HepG2 (cell line): ENCODE results near the gene GNL2. TPM values are rescaled to one million over a fixed set of nuclear protein-coding genes. Genes with fewer than 3 reads are reported as not detected.

Experiments
- CHD2 ChIP-seq: IDR thresholded peaks from 2 replicates; pipeline ENCODE4 v1.6.1; 2011; ENCODE audit warnings: low read depth, low read length, improper control_type of control experiment
- DNMT1 ChIP-seq: sonication (generic); formaldehyde crosslinking; IDR thresholded peaks from 2 replicates; pipeline ENCODE4 v1.5.1; 2020; ENCODE audit warnings: mild to moderate bottlenecking, missing genetic modification reagents
- GFI1 ChIP-seq: sonication (generic); formaldehyde crosslinking; IDR thresholded peaks from 2 replicates; pipeline ENCODE4 v1.5.0; 2020; ENCODE audit warnings: missing genetic modification reagents, mild to moderate bottlenecking, borderline replicate concordance
- HDAC2 ChIP-seq: sonication (generic); formaldehyde crosslinking; IDR thresholded peaks from 2 replicates; pipeline ENCODE4 v1.4.0; 2020; ENCODE audit warnings: missing genetic modification reagents
- HNRNPUL1 ChIP-seq: fragments of 200-400 bp; formaldehyde crosslinking; IDR thresholded peaks from 2 replicates; pipeline ENCODE4 v1.6.1; 2017; ENCODE audit warnings: low read depth, mild to moderate bottlenecking, low read length, moderate library complexity
- KDM1A ChIP-seq: IDR thresholded peaks from 2 replicates; pipeline ENCODE4 v1.6.1; 2016; ENCODE audit warnings: missing compliant biosample characterization
- KLF12 ChIP-seq: sonication (generic); formaldehyde crosslinking; IDR thresholded peaks from 2 replicates; pipeline ENCODE4 v1.4.0; 2020; ENCODE audit warnings: missing genetic modification reagents, borderline replicate concordance
- MED13 ChIP-seq: sonication (generic); formaldehyde crosslinking; IDR thresholded peaks from 2 replicates; pipeline ENCODE4 v1.5.0; 2020; ENCODE audit warnings: missing genetic modification reagents
- MXI1 ChIP-seq: IDR thresholded peaks from 3 replicates; pipeline ENCODE4 v1.6.1; 2012; ENCODE audit warnings: low read depth, low read length, inconsistent platforms, borderline replicate concordance
- MYC ChIP-seq: sonication (generic); formaldehyde crosslinking; IDR thresholded peaks from 2 replicates; pipeline ENCODE4 v1.9.0; 2021; ENCODE audit warnings: missing genetic modification reagents, borderline replicate concordance
- NKX3-1 ChIP-seq: sonication (generic); formaldehyde crosslinking; IDR thresholded peaks from 2 replicates; pipeline ENCODE4 v1.5.0; 2020; ENCODE audit warnings: missing genetic modification reagents
- PPARG ChIP-seq: conservative IDR thresholded peaks from 2 replicates; pipeline ENCODE4 v1.6.1; 2016; ENCODE audit warnings: missing biosample characterization, missing genetic modification reagents
- RAD21 ChIP-seq: fragments of 450-650 bp; formaldehyde crosslinking; IDR thresholded peaks from 2 replicates; pipeline ENCODE4 v1.5.0; 2020; ENCODE audit warnings: mild to moderate bottlenecking
- RELA ChIP-seq: sonication (generic); formaldehyde crosslinking; IDR thresholded peaks from 2 replicates; pipeline ENCODE4 v1.4.0; 2020; ENCODE audit warnings: missing genetic modification reagents
- SP1 ChIP-seq, 2 experiments: fragments of 450-650 bp in 1 of 2; sonication (generic) in 1 of 2; formaldehyde crosslinking in 1 of 2; IDR thresholded peaks; 2 replicates each; pipeline versions ENCODE4 v1.4.0 to v1.6.1; 2016 to 2020; ENCODE audit warnings: missing genetic modification reagents in 1 of 2
- SPEN ChIP-seq: sonication (generic); formaldehyde crosslinking; IDR thresholded peaks from 2 replicates; pipeline ENCODE4 v1.5.1; 2020; ENCODE audit warnings: low read depth, mild to moderate bottlenecking, missing genetic modification reagents
- TP53 ChIP-seq: sonication (generic); formaldehyde crosslinking; conservative IDR thresholded peaks from 2 replicates; pipeline ENCODE4 v1.4.0; 2020; ENCODE audit warnings: missing genetic modification reagents
- ZBTB20 ChIP-seq: sonication (generic); formaldehyde crosslinking; IDR thresholded peaks from 2 replicates; pipeline ENCODE4 v1.8.1; 2023; ENCODE audit warnings: missing genetic modification reagents, low read depth, mild to moderate bottlenecking, borderline replicate concordance
- ZNF230 ChIP-seq: sonication (generic); formaldehyde crosslinking; IDR thresholded peaks from 2 replicates; pipeline ENCODE4 v1.4.0; 2020; ENCODE audit warnings: mild to moderate bottlenecking, missing genetic modification reagents
- ZNF83 ChIP-seq: sonication (generic); formaldehyde crosslinking; IDR thresholded peaks from 2 replicates; pipeline ENCODE4 v1.4.0; 2020; ENCODE audit warnings: missing genetic modification reagents, mild to moderate bottlenecking, borderline replicate concordance
- polyA plus RNA-seq, 8 experiments: library from polyadenylated mRNA; depleted of rRNA in 3 of 8; stranded (reverse) in 7 of 8; unstranded in 1 of 8; fragments of >200 nt; fragmentation: Illumina TruSeq in 4 of 8; extraction: Trizol in 4 of 8; gene quantifications; 2 replicates each; pipeline versions ENCODE4 v1.2.1 to v1.2.3, GENCODE V29; 2011 to 2016; ENCODE audit warnings: low read depth in 4 of 8, missing spikeins in 1 of 8, mixed read lengths in 1 of 8; ENCODE audit not compliant: insufficient read depth in 1 of 8
- total RNA-seq, 5 experiments: library from RNA; depleted of rRNA; stranded (reverse); fragments of >200 nt; fragmentation: Illumina TruSeq; extraction: Trizol; gene quantifications; 2 replicates each; pipeline ENCODE4 v1.2.3, GENCODE V29; 2016; ENCODE audit warnings: low read depth in 1 of 5
- TF ChIP-seq, protein P1 (sequence below): sonication (generic); formaldehyde crosslinking; conservative IDR thresholded peaks from 2 replicates; pipeline ENCODE4 v1.8.0; 2022; ENCODE audit warnings: mild to moderate bottlenecking, moderate library complexity, missing genetic modification reagents
- TF ChIP-seq, protein P2 (sequence below): IDR thresholded peaks from 2 replicates; pipeline ENCODE4 v1.6.1; 2016; ENCODE audit warnings: mild to moderate bottlenecking
- TF ChIP-seq, protein P3 (sequence below): sonication (generic); formaldehyde crosslinking; IDR thresholded peaks from 2 replicates; pipeline ENCODE4 v1.5.1; 2020; ENCODE audit warnings: missing genetic modification reagents, mild to moderate bottlenecking, borderline replicate concordance
- TF ChIP-seq, protein P4 (sequence below): sonication (generic); formaldehyde crosslinking; IDR thresholded peaks from 2 replicates; pipeline ENCODE4 v1.4.0; 2020; ENCODE audit warnings: missing genetic modification reagents, mild to moderate bottlenecking, borderline replicate concordance

Gene GNL2
- total and polyA plus RNA-seq, 2 of the 13 experiments (the other 11 are each of a cell fraction or from before 2014, with no cell fraction given): 32.1 to 72.1 TPM

DNA sequence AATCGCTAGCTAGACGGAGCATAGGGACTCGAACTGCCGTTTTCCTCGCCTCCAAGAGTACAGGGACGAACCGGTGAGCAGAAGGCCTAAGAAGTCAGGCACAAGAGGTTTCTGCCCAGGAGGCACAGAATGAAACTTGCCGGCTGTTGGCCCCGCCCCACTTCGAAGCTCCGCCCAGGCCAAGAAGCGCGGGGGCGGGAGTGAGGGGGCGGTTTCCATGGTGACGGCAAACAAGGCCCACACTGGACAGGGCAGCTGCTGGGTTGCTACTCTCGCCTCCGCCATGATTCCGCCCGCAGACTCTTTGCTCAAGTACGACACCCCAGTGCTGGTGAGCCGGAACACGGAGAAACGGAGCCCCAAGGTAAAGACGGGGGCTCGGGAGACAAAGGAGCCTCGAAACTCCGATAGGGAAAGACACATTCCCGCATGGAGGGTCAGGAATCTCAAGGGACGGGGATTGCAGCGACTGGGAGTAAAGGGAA, 39.0 kb downstream of the GNL2 start, which contains the start of gene DNALI1 (continued):
- TF ChIP-seq HDAC2 (CRISPR knock-in tag) (no peak), HNRNPUL1 (no peak), CHD2 (no peak), DNMT1 (CRISPR knock-in tag) (no peak), ZNF230 (CRISPR knock-in tag) (no peak), TP53 (CRISPR knock-in tag) (no peak), ZBTB20 (CRISPR knock-in tag) (no peak), SPEN (CRISPR knock-in tag) (no peak), ZNF83 (CRISPR knock-in tag) (no peak), MXI1 (no peak; the same call in 2 of the 3 replicates), SP1 (IDR thresholded peaks at IDR 0.05) (no peak), SP1 (CRISPR knock-in tag; IDR thresholded peaks at IDR 0.05) (peak; percentile 70), RAD21 (CRISPR knock-in tag) (no peak), KLF12 (CRISPR knock-in tag) (no peak), KDM1A (CRISPR knock-in tag) (no peak), MED13 (CRISPR knock-in tag) (no peak), MYC (CRISPR knock-in tag) (no peak), GFI1 (no peak), PPARG (CRISPR knock-in tag) (no peak), RELA (CRISPR knock-in tag) (no peak), NKX3-1 (CRISPR knock-in tag) (no peak)
- TF ChIP-seq, protein P1, sequence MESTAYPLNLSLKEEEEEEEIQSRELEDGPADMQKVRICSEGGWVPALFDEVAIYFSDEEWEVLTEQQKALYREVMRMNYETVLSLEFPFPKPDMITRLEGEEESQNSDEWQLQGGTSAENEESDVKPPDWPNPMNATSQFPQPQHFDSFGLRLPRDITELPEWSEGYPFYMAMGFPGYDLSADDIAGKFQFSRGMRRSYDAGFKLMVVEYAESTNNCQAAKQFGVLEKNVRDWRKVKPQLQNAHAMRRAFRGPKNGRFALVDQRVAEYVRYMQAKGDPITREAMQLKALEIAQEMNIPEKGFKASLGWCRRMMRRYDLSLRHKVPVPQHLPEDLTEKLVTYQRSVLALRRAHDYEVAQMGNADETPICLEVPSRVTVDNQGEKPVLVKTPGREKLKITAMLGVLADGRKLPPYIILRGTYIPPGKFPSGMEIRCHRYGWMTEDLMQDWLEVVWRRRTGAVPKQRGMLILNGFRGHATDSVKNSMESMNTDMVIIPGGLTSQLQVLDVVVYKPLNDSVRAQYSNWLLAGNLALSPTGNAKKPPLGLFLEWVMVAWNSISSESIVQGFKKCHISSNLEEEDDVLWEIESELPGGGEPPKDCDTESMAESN: no peak
- TF ChIP-seq, protein P2, sequence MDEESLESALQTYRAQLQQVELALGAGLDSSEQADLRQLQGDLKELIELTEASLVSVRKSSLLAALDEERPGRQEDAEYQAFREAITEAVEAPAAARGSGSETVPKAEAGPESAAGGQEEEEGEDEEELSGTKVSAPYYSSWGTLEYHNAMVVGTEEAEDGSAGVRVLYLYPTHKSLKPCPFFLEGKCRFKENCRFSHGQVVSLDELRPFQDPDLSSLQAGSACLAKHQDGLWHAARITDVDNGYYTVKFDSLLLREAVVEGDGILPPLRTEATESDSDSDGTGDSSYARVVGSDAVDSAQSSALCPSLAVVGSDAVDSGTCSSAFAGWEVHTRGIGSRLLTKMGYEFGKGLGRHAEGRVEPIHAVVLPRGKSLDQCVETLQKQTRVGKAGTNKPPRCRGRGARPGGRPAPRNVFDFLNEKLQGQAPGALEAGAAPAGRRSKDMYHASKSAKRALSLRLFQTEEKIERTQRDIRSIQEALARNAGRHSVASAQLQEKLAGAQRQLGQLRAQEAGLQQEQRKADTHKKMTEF (CRISPR knock-in tag): no peak
- TF ChIP-seq, protein P3, sequence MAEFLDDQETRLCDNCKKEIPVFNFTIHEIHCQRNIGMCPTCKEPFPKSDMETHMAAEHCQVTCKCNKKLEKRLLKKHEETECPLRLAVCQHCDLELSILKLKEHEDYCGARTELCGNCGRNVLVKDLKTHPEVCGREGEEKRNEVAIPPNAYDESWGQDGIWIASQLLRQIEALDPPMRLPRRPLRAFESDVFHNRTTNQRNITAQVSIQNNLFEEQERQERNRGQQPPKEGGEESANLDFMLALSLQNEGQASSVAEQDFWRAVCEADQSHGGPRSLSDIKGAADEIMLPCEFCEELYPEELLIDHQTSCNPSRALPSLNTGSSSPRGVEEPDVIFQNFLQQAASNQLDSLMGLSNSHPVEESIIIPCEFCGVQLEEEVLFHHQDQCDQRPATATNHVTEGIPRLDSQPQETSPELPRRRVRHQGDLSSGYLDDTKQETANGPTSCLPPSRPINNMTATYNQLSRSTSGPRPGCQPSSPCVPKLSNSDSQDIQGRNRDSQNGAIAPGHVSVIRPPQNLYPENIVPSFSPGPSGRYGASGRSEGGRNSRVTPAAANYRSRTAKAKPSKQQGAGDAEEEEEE (CRISPR knock-in tag): 0 out of 2 replicates have a peak, but pooled peaks have one; percentile 36
- TF ChIP-seq, protein P4, sequence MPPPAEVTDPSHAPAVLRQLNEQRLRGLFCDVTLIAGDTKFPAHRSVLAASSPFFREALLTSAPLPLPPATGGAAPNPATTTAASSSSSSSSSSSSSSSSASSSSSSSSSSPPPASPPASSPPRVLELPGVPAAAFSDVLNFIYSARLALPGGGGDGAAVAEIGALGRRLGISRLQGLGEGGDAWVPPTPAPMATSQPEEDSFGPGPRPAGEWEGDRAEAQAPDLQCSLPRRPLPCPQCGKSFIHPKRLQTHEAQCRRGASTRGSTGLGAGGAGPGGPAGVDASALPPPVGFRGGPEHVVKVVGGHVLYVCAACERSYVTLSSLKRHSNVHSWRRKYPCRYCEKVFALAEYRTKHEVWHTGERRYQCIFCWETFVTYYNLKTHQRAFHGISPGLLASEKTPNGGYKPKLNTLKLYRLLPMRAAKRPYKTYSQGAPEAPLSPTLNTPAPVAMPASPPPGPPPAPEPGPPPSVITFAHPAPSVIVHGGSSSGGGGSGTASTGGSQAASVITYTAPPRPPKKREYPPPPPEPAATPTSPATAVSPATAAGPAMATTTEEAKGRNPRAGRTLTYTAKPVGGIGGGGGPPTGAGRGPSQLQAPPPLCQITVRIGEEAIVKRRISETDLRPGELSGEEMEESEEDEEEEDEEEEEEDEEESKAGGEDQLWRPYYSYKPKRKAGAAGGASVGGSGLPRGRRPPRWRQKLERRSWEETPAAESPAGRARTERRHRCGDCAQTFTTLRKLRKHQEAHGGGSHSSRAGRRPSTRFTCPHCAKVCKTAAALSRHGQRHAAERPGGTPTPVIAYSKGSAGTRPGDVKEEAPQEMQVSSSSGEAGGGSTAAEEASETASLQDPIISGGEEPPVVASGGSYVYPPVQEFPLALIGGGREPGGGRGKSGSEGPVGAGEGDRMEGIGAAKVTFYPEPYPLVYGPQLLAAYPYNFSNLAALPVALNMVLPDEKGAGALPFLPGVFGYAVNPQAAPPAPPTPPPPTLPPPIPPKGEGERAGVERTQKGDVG (CRISPR knock-in tag): 0 out of 2 replicates have a peak, but pooled peaks have one; percentile 46
